Measurements from ENCODE around the gene RPRD1A. TPM values are rescaled to one million over a fixed set of nuclear protein-coding genes. Genes with fewer than 3 reads are reported as not detected.
"Not testable (repeated sequence)": the region's sequence is repeated elsewhere in the genome, so short reads cannot be mapped to it uniquely, and the experiment has no call there.

Gene RPRD1A
- total RNA-seq, 1 donor from 2014 or later, result 62.6 TPM

DNA sequence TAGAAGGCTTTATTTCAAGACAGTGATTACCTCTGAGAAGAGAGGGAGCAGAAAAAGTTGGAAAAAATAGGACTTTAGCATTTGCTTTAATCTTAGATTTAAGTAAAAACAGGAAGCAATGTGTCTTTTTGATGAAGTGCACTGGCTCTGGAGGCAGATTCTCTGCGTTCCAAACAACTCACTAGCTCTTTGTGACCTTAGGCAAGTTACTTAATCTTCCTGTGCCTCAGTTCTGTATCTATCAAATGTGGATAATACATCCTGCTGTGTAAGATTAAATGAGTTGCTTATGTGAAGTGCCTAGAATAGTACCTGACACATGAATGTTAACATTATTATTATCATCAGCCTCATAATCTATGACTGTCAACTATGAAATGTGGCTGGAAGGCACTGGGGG, 42.3 kb downstream of the RPRD1A start:
- no peaks in the 10 kb centered on the region for H3K27me3 ChIP-seq (ENCODE audit: insufficient read depth, low read length)
- Mint-ChIP-seq H3K4me1 (ENCODE audit: low read depth, unreplicated experiment) (no peaks in the 10 kb centered on the region), H3K36me3 (ENCODE audit: low read depth, unreplicated experiment) (peaks cover 6% of the 10 kb centered on the region), H3K27me3 (ENCODE audit: low read depth, unreplicated experiment) (no peaks in the 10 kb centered on the region), H3K27ac (ENCODE audit: unreplicated experiment) (no peak overlapping the region), H3K4me3 (ENCODE audit: unreplicated experiment) (no peak overlapping the region), H3K9me3 (ENCODE audit: unreplicated experiment) (no peaks in the 10 kb centered on the region)
- no peak for TF ChIP-seq CTCF (IDR thresholded peaks at IDR 0.05; ENCODE audit: insufficient read depth, low read depth, low read length)
- TF ChIP-seq EZH2 (IDR thresholded peaks at IDR 0.05; ENCODE audit: insufficient read depth, low read length), result no peak
- no peak overlapping the region for H3K4me3 ChIP-seq (ENCODE audit: insufficient read depth, low read depth, low read length)
- FAIRE-seq (no peak), DNase-seq (ENCODE audit: low read depth) (peak; percentile 76)
- peaks cover 12% of the 10 kb centered on the region for H3K36me3 ChIP-seq (ENCODE audit: insufficient read depth, low read length)
- no peak overlapping the region for H3K27ac ChIP-seq (ENCODE audit: low read depth, low read length)
- no peak overlapping the region for H2AFZ ChIP-seq (ENCODE audit: low read depth, low read length)
- H3K9ac ChIP-seq (ENCODE audit: low read length), result no peak overlapping the region
- no peak overlapping the region for H3K4me2 ChIP-seq (ENCODE audit: low read length)
- H3K9me3 ChIP-seq (ENCODE audit: insufficient read depth, low read depth, low read length), result no peaks in the 10 kb centered on the region
- H3K79me2 ChIP-seq (ENCODE audit: insufficient read depth, low read length), result no peaks in the 10 kb centered on the region
- H3K4me1 ChIP-seq (ENCODE audit: insufficient read depth, low read length), result no peaks in the 10 kb centered on the region
- H4K20me1 ChIP-seq (ENCODE audit: insufficient read depth, low read length), result peaks cover 6% of the 10 kb centered on the region

DNA sequence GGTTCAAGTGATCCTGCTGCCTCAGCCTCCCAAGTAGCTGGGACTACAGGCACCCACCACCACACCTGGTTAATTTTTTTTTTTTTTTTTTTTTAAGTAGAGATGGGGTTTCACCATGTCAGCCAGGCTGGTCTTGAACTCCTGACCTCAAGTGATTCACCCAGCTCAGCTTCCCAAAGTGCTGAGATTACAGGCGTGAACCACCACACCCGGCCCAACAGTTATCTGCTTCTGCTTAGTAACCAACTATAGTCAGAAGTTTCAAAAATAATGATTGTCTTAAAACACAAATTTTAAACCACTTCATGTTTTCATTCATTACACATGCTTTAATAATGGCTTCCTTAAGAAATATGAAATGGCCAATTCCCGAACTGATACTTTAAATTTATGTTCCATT, 43.1 kb downstream of the RPRD1A start:
- not testable (repeated sequence) for H3K4me1 Mint-ChIP-seq (ENCODE audit: low read depth, unreplicated experiment); DNase-seq (ENCODE audit: low read depth); H3K27me3 ChIP-seq (ENCODE audit: insufficient read depth, low read length); H3K27ac Mint-ChIP-seq (ENCODE audit: unreplicated experiment); H3K4me3 Mint-ChIP-seq (ENCODE audit: unreplicated experiment); H3K9me3 Mint-ChIP-seq (ENCODE audit: unreplicated experiment); H3K9me3 ChIP-seq (ENCODE audit: insufficient read depth, low read depth, low read length); H3K27me3 Mint-ChIP-seq (ENCODE audit: low read depth, unreplicated experiment); H2AFZ ChIP-seq (ENCODE audit: low read depth, low read length); FAIRE-seq; H3K27ac ChIP-seq (ENCODE audit: low read depth, low read length); H3K79me2 ChIP-seq (ENCODE audit: insufficient read depth, low read length); H3K9ac ChIP-seq (ENCODE audit: low read length); H3K4me1 ChIP-seq (ENCODE audit: insufficient read depth, low read length); H3K4me2 ChIP-seq (ENCODE audit: low read length); H3K36me3 Mint-ChIP-seq (ENCODE audit: low read depth, unreplicated experiment); H3K4me3 ChIP-seq (ENCODE audit: insufficient read depth, low read depth, low read length); H4K20me1 ChIP-seq (ENCODE audit: insufficient read depth, low read length)
- H3K36me3 ChIP-seq (ENCODE audit: insufficient read depth, low read length), result peaks cover 12% of the 10 kb centered on the region

DNA sequence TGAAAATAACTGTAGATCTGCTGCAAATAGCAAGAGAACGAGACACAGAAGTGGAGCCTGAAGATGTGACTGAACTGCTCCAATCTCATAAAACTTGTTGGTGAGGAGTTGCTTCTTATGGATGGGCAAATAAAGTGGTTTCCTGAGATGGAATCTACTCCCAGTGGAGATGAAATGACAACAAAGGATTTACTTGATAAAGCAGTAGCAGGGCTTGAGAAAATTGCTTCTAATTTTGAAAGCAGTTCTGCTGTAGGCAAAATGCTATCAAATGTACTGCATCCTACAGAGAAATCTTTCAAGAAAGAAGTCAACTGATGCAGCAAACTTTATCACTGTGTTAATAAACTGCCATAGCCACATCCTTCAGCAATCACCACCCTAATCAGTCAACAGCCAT, 44.0 kb downstream of the RPRD1A start:
- no peak for FAIRE-seq
- H2AFZ ChIP-seq (ENCODE audit: low read depth, low read length), result no peak overlapping the region
- H3K27ac Mint-ChIP-seq (ENCODE audit: unreplicated experiment), result no peak overlapping the region

More for the DNA sequence above, 44.0 kb downstream of the RPRD1A start:
- no peak for DNase-seq (ENCODE audit: low read depth)
- Histone ChIP-seq H3K36me3 (ENCODE audit: insufficient read depth, low read length) (peaks cover 12% of the 10 kb centered on the region), H3K27ac (ENCODE audit: low read depth, low read length) (no peak overlapping the region), H3K79me2 (ENCODE audit: insufficient read depth, low read length) (no peaks in the 10 kb centered on the region), H4K20me1 (ENCODE audit: insufficient read depth, low read length) (no peaks in the 10 kb centered on the region), H3K4me2 (ENCODE audit: low read length) (no peak overlapping the region), H3K4me3 (ENCODE audit: insufficient read depth, low read depth, low read length) (no peak overlapping the region), H3K9ac (ENCODE audit: low read length) (no peak overlapping the region), H3K4me1 (ENCODE audit: insufficient read depth, low read length) (no peaks in the 10 kb centered on the region), H3K27me3 (ENCODE audit: insufficient read depth, low read length) (no peaks in the 10 kb centered on the region), H3K9me3 (ENCODE audit: insufficient read depth, low read depth, low read length) (no peaks in the 10 kb centered on the region)
- peaks cover 6% of the 10 kb centered on the region for H3K36me3 Mint-ChIP-seq (ENCODE audit: low read depth, unreplicated experiment)
- H3K4me1 Mint-ChIP-seq (ENCODE audit: low read depth, unreplicated experiment), result no peaks in the 10 kb centered on the region
- no peaks in the 10 kb centered on the region for H3K9me3 Mint-ChIP-seq (ENCODE audit: unreplicated experiment)
- no peaks in the 10 kb centered on the region for H3K27me3 Mint-ChIP-seq (ENCODE audit: low read depth, unreplicated experiment)
- no peak overlapping the region for H3K4me3 Mint-ChIP-seq (ENCODE audit: unreplicated experiment)
- TF ChIP-seq CTCF (IDR thresholded peaks at IDR 0.05; ENCODE audit: insufficient read depth, low read depth, low read length), result no peak
- no peak for TF ChIP-seq EZH2 (IDR thresholded peaks at IDR 0.05; ENCODE audit: insufficient read depth, low read length)

All from astrocyte (in vitro differentiated cells and primary cell).